Measurements from ENCODE around the gene CLEC2B. TPM values are rescaled to one million over a fixed set of nuclear protein-coding genes. Genes with fewer than 3 reads are reported as not detected.

CLEC2B gene
- total RNA-seq (10 to 100 TPM; 13.7 to 16.5 TPM), polyA plus RNA-seq (72.9 TPM)

- Histone ChIP-seq H3K9me3 (ENCODE audit: low read length) (no peaks in the 10 kb centered on the region), H3K27ac (ENCODE audit: low read depth, low read length) (peak within 1 kb of the TSS; percentile 73), H3K27me3 (ENCODE audit: insufficient read depth, low read length, poor library complexity, severe bottlenecking) (no peaks in the 10 kb centered on the region), H3K36me3 (ENCODE audit: insufficient read depth, low read length) (no peaks in the 10 kb centered on the region), H3K4me1 (ENCODE audit: insufficient read depth, low read length) (peaks cover 9% of the 10 kb centered on the region), H3K4me3 (ENCODE audit: low read length) (peak within 1 kb of the TSS; percentile 65)
- POLR2A ChIA-PET, result interaction anchor here (0.8 to 2.0 kb wide), 6 partner anchors 12 to 421 kb away, joined by 3 to 21 read pairs (median 5); partner anchors contain the start of gene CD69
- Mint-ChIP-seq H3K27ac (peak within 1 kb of the TSS; percentile 89 to 100 (median 96)), H3K27me3 (no peaks in the 10 kb centered on the region), H3K4me3 (peak within 1 kb of the TSS; percentile 88 to 97 (median 91)), H3K4me1 (peaks cover 20 to 40% (median 22%) of the 10 kb centered on the region in 3 donors), H3K9me3 (no peaks in the 10 kb centered on the region), H3K36me3 (peaks cover 3 to 34% (median 4%) of the 10 kb centered on the region in 3 donors)
- CTCF ChIA-PET, result interaction anchor here (0.8 to 1.6 kb wide), 6 partner anchors 12 to 70 kb away, joined by 3 to 9 read pairs (median 4); no protein-coding TSS in a partner anchor
- peak in 3 of 5 donors; percentile 59 to 63 (median 61) for DNase-seq
These were observed at the start of gene CLEC2B for GRCh38 chr12:9869307-9870161. TSS of gene CLEC2B (minus strand) at chr12:9869354.

- Mint-ChIP-seq H3K27ac (no peak overlapping the region), H3K27me3 (no peaks in the 10 kb centered on the region), H3K9me3 (peaks cover 23 to 36% (median 28%) of the 10 kb centered on the region in 5 donors), H3K36me3 (peaks cover 1 to 38% (median 6%) of the 10 kb centered on the region in 3 donors), H3K4me1 (peaks cover 26 to 37% (median 30%) of the 10 kb centered on the region in 3 donors), H3K4me3 (no peak overlapping the region)
- ChIA-PET POLR2A (no interaction called here), CTCF (interaction anchor here (1.0 to 1.7 kb wide), 4 partner anchors 16 to 169 kb away, joined by 3 read pairs; no protein-coding TSS in a partner anchor)
- Histone ChIP-seq H3K4me3 (ENCODE audit: low read length) (no peak overlapping the region), H3K9me3 (ENCODE audit: low read length) (peaks cover 22% of the 10 kb centered on the region), H3K27ac (ENCODE audit: low read depth, low read length) (no peak overlapping the region), H3K27me3 (ENCODE audit: insufficient read depth, low read length, poor library complexity, severe bottlenecking) (no peaks in the 10 kb centered on the region), H3K4me1 (ENCODE audit: insufficient read depth, low read length) (peaks cover 13% of the 10 kb centered on the region), H3K36me3 (ENCODE audit: insufficient read depth, low read length) (no peaks in the 10 kb centered on the region)
- no peak for DNase-seq
These were observed 42.6 kb upstream of the CLEC2B start for GRCh38 chr12:9911708-9912107.

- DNase-seq, result no peak
- H3K4me1 ChIP-seq (ENCODE audit: insufficient read depth, low read length), result peaks cover 21% of the 10 kb centered on the region
- H3K36me3 ChIP-seq (ENCODE audit: insufficient read depth, low read length), result no peaks in the 10 kb centered on the region
- Mint-ChIP-seq H3K4me3 (peak overlapping the region in 2 of 7 donors; percentile 12 to 15), H3K27me3 (no peaks in the 10 kb centered on the region), H3K27ac (peak overlapping the region in 2 of 8 donors; percentile 36 to 56), H3K9me3 (peaks cover 23 to 36% (median 28%) of the 10 kb centered on the region in 5 donors), H3K4me1 (peaks cover 34 to 45% (median 38%) of the 10 kb centered on the region in 3 donors), H3K36me3 (peaks cover 1 to 38% (median 6%) of the 10 kb centered on the region in 3 donors)
- no peak overlapping the region for H3K4me3 ChIP-seq (ENCODE audit: low read length)
- no peaks in the 10 kb centered on the region for H3K27me3 ChIP-seq (ENCODE audit: insufficient read depth, low read length, poor library complexity, severe bottlenecking)
- ChIA-PET POLR2A (no interaction called here), CTCF (interaction anchor here (1.6 to 1.7 kb wide), 2 partner anchors 17 to 168 kb away, joined by 3 read pairs; no protein-coding TSS in a partner anchor)
- H3K27ac ChIP-seq (ENCODE audit: low read depth, low read length), result no peak overlapping the region
- peaks cover 22% of the 10 kb centered on the region for H3K9me3 ChIP-seq (ENCODE audit: low read length)
These were observed 41.7 kb upstream of the CLEC2B start for GRCh38 chr12:9910716-9911421.

- DNase-seq, result no peak
- Mint-ChIP-seq H3K36me3 (peaks cover 1 to 38% (median 6%) of the 10 kb centered on the region in 3 donors), H3K4me1 (peaks cover 34 to 50% (median 45%) of the 10 kb centered on the region in 3 donors), H3K27ac (no peak overlapping the region), H3K27me3 (no peaks in the 10 kb centered on the region), H3K9me3 (peaks cover 23 to 36% (median 28%) of the 10 kb centered on the region in 5 donors), H3K4me3 (no peak overlapping the region)
- CTCF ChIA-PET, result interaction anchor here (1.1 to 1.8 kb wide), 2 partner anchors 96 to 160 kb away, joined by 4 read pairs; no protein-coding TSS in a partner anchor
- Histone ChIP-seq H3K36me3 (ENCODE audit: insufficient read depth, low read length) (no peaks in the 10 kb centered on the region), H3K4me3 (ENCODE audit: low read length) (no peak overlapping the region), H3K9me3 (ENCODE audit: low read length) (peaks cover 22% of the 10 kb centered on the region), H3K27ac (ENCODE audit: low read depth, low read length) (no peak overlapping the region), H3K4me1 (ENCODE audit: insufficient read depth, low read length) (peaks cover 25% of the 10 kb centered on the region), H3K27me3 (ENCODE audit: insufficient read depth, low read length, poor library complexity, severe bottlenecking) (no peaks in the 10 kb centered on the region)
- POLR2A ChIA-PET, result no interaction called here
These were observed 40.6 kb upstream of the CLEC2B start for GRCh38 chr12:9909724-9910123.

- Mint-ChIP-seq H3K9me3 (peaks cover 23 to 38% (median 27%) of the 10 kb centered on the region in 5 donors), H3K27me3 (no peaks in the 10 kb centered on the region), H3K4me3 (no peak overlapping the region), H3K36me3 (peaks cover 1 to 34% (median 6%) of the 10 kb centered on the region in 3 donors), H3K27ac (peak overlapping the region in 2 of 8 donors; percentile 5 to 70), H3K4me1 (peaks cover 34 to 50% (median 45%) of the 10 kb centered on the region in 3 donors)
- Histone ChIP-seq H3K27me3 (ENCODE audit: insufficient read depth, low read length, poor library complexity, severe bottlenecking) (no peaks in the 10 kb centered on the region), H3K4me3 (ENCODE audit: low read length) (no peak overlapping the region), H3K9me3 (ENCODE audit: low read length) (peaks cover 22% of the 10 kb centered on the region), H3K36me3 (ENCODE audit: insufficient read depth, low read length) (no peaks in the 10 kb centered on the region), H3K27ac (ENCODE audit: low read depth, low read length) (no peak overlapping the region), H3K4me1 (ENCODE audit: insufficient read depth, low read length) (peaks cover 25% of the 10 kb centered on the region)
- ChIA-PET CTCF (interaction anchor here (0.7 to 3.5 kb wide), 4 partner anchors 12 to 95 kb away, joined by 3 to 20 read pairs (median 3); no protein-coding TSS in a partner anchor), POLR2A (interaction anchor here (1.0 kb wide), 1 partner anchor 40 kb away, joined by 3 read pairs; no protein-coding TSS in a partner anchor)
- DNase-seq, result no peak
These were observed 39.2 kb upstream of the CLEC2B start for GRCh38 chr12:9908350-9908749.

GRCh38 chr12:9907769-9908168 is 38.6 kb upstream of the CLEC2B start:
- peaks cover 25% of the 10 kb centered on the region for H3K4me1 ChIP-seq (ENCODE audit: insufficient read depth, low read length)
- no peak overlapping the region for H3K4me3 ChIP-seq (ENCODE audit: low read length)
- peaks cover 0 to under 1% of the 10 kb centered on the region in 2 donors for H3K27me3 Mint-ChIP-seq
- H3K4me1 Mint-ChIP-seq, result peaks cover 32 to 49% (median 44%) of the 10 kb centered on the region in 3 donors
- H3K27ac Mint-ChIP-seq, result peak overlapping the region in 5 of 8 donors; percentile 33 to 70 (median 55)
- H3K9me3 Mint-ChIP-seq, result peaks cover 28 to 42% (median 29%) of the 10 kb centered on the region in 5 donors
- ChIA-PET CTCF (interaction anchor here (0.7 to 3.5 kb wide), 4 partner anchors 12 to 94 kb away, joined by 3 to 20 read pairs (median 3); no protein-coding TSS in a partner anchor), POLR2A (no interaction called here)
- H3K36me3 Mint-ChIP-seq, result peaks cover 1 to 38% (median 8%) of the 10 kb centered on the region in 3 donors
- H3K36me3 ChIP-seq (ENCODE audit: insufficient read depth, low read length), result no peaks in the 10 kb centered on the region
- DNase-seq, result no peak
- peaks cover 22% of the 10 kb centered on the region for H3K9me3 ChIP-seq (ENCODE audit: low read length)
- no peaks in the 10 kb centered on the region for H3K27me3 ChIP-seq (ENCODE audit: insufficient read depth, low read length, poor library complexity, severe bottlenecking)
- H3K4me3 Mint-ChIP-seq, result no peak overlapping the region
- H3K27ac ChIP-seq (ENCODE audit: low read depth, low read length), result no peak overlapping the region

GRCh38 chr12:9906873-9907272 is 37.7 kb upstream of the CLEC2B start:
- Mint-ChIP-seq H3K27me3 (peaks cover 0 to 1% of the 10 kb centered on the region in 2 donors), H3K4me1 (peaks cover 30 to 45% (median 40%) of the 10 kb centered on the region in 3 donors), H3K4me3 (peak overlapping the region in 6 of 7 donors; percentile 17 to 67 (median 34)), H3K36me3 (peaks cover 1 to 39% (median 5%) of the 10 kb centered on the region in 3 donors), H3K9me3 (peaks cover 27 to 40% (median 28%) of the 10 kb centered on the region in 5 donors), H3K27ac (peak overlapping the region; percentile 35 to 90 (median 76))
- Histone ChIP-seq H3K27ac (ENCODE audit: low read depth, low read length) (no peak overlapping the region), H3K36me3 (ENCODE audit: insufficient read depth, low read length) (no peaks in the 10 kb centered on the region), H3K4me1 (ENCODE audit: insufficient read depth, low read length) (peaks cover 25% of the 10 kb centered on the region), H3K4me3 (ENCODE audit: low read length) (peak overlapping the region; percentile 30), H3K27me3 (ENCODE audit: insufficient read depth, low read length, poor library complexity, severe bottlenecking) (no peaks in the 10 kb centered on the region), H3K9me3 (ENCODE audit: low read length) (peaks cover 17% of the 10 kb centered on the region)
- CTCF ChIA-PET, result interaction anchor here (0.7 to 3.5 kb wide), 5 partner anchors 14 to 158 kb away, joined by 3 to 20 read pairs (median 6); partner anchors contain the start of gene CLEC2B
- POLR2A ChIA-PET, result interaction anchor here (0.6 to 1.7 kb wide), 3 partner anchors 38 to 458 kb away, joined by 3 to 17 read pairs (median 4); partner anchors contain the start of gene CLEC2B
- DNase-seq, result peak; percentile 6 to 75 (median 67)

Measured in CD8-positive, alpha-beta memory T cell (primary cell).